Hepatocyte (in vitro differentiated cells): ENCODE results near the gene PLD5.

Experiments
- CTCF ChIP-seq: fragments of 200-600 bp; sonication (generic); IDR thresholded peaks from 2 replicates; pipeline ENCODE4 v1.5.1; 2016; ENCODE audit warnings: antibody characterized with exemption, mild to moderate bottlenecking; ENCODE audit not compliant: poor library complexity
- EZH2 ChIP-seq: fragments of 200-600 bp; sonication (generic); IDR thresholded peaks from 2 replicates; pipeline ENCODE4 v1.6.1; 2016; ENCODE audit warnings: antibody characterized with exemption, mild to moderate bottlenecking, borderline replicate concordance

DNA sequence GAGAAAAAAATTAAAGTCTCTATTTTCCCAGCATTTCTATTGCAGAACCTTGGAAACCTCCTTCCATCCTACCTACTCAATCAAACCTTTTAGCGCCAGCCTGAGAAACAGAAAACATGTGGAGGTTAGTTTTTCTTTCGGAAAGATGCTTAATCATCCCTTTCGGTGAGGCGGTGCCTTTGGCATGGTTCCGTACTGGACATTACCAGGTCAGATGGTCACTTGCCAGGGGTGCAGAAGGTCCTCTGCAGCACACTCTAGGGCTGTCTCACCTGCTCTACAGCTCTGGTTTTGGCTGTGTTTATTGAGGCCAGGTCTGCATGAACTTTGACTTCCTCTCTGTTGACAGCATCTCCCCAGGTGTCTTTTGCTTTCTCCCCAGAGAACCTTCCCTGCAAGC is 121.5 kb downstream of the PLD5 start:
- TF ChIP-seq EZH2 (no peak), CTCF (no peak)
